GM08714 (cell line): Measurements from ENCODE around the gene SMPD2.
A peak's percentile ranks its signal among the peaks of the same experiment; 100 is the strongest.

Source experiments
- H3K4me3 ChIP-seq: fragments of 200-500 bp; sonication (Bioruptor generic); 2 replicates; pipeline ENCODE4 v1.5.1; 2014; ENCODE audit warnings: mild to moderate bottlenecking, low read length, inconsistent platforms
- ZNF274 ChIP-seq: IDR thresholded peaks from 2 replicates; pipeline ENCODE4 v1.6.1; 2012; ENCODE audit warnings: mild to moderate bottlenecking, low read depth, low read length

Gene SMPD2

DNA sequence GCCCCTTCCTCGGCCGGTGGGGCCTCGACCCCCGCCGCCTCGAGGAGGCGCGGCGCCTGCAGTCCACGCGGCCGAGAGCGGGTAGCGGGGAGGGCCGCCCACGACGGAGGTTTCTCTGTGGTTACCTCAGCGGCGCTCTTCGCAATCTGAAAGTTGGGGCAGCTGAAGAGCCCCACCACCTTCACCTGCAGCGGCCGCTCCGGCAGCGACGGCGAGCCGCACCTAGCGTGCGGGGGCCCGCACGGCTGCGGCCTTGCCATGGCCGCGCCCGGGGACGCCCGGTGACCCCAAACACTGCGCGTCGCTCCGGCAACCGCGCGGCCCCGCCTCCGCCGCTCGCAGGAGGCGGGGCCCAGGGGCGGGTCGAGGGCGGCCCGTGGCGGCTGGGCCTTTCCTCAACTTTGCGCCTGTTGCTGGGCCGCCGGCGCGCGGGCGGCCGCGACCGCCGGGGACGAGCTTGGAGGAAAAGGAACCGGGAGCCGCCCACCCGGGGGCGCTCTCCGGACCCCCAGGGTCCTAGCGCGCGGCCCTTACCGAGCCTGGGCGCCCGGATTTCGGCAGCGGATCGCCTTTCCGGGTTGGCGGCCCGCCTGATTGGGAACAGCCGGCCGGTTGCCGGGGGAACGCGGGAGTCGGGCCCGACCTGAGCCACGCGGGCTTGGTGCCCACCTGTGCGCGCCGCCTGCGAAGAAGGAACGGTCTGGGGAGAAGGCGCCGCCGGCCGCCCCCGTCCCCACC, at the start of gene SMPD2, which contains the start of gene PPIL6:
Gene SMPD2, plus strand, starts transcription at position 394 of the 738 bp plus-strand sequence. CDS start 398 bp downstream, outside the sequence.
Gene PPIL6, minus strand, starts transcription at position 298 of the 738 bp plus-strand sequence. Its CDS starts 38 bp downstream, at position 260.
- no peak for TF ChIP-seq ZNF274
- peak within 1 kb of the TSS; percentile 73 for H3K4me3 ChIP-seq

DNA sequence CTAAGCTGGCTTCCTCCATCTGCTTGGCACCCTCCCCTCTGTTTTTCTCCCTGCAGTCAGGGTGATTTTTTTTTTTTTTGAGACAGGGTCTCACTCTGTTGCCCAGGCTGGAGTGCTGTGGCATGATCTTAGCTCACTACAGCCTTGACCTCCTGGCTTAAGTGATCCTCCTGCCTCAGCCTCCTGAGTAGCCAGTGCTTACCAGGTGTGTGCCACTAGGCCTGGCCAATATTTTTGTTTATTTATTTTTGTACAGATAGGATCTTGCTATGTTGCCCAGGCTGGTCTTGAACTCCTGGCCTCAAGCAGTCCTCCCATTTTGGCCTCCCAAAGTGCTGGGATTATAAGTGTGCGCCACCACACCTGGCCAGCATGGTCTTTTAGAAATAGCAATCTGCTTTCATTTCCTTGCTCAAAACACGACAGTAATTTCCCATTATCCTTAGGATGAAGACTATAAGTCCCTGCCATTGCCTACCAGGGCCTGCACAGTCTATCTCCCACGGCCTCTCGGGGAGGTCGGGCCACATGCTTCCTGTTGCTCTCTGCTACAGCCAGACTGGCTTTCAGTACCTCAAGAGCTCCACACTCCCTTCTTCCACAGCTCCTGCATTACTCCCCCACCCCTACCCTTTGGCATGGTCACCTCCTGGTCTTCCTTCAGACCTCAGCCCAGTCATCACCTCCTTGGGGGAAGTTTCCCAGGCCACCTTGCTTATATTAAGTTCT, 47.2 kb upstream of the SMPD2 start:
- no peak for TF ChIP-seq ZNF274
- no peak overlapping the region for H3K4me3 ChIP-seq

- no peak overlapping the region for H3K4me3 ChIP-seq
- TF ChIP-seq ZNF274: no peak
These were observed 46.6 kb upstream of the SMPD2 start for GRCh38 chr6:109393886-109394281.

DNA sequence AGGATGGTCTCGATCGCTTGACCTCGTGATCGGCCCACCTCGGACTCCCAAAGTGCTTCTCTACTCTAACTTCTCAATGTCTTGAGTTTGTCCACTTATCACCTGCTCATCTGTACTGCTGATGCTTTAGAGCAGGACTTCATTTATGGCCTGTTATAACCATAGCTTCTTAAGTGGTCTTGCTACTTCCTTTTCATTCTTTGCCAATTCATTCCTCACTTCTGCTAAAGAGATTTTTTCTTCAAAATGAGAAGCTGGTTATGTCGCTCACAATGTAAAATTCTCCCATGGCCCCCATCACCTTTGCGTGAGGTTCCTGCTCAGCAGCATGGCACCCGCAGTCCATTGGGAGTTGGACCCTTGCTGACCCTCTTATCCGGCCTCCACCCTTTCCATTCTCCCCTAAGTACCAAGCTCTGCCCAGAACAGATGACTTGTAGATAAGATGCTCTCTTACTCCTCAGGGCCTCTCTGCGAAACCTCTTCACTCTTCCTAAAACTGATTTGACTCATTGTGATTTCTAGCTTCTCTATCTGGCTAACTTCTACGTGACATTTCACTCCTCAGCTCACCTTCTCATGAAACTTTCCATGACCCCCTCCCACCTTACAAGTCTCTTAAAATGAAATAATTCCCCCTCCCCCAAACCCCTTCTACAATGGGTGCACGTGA, 44.3 kb upstream of the SMPD2 start:
- no peak for TF ChIP-seq ZNF274
- no peak overlapping the region for H3K4me3 ChIP-seq

DNA sequence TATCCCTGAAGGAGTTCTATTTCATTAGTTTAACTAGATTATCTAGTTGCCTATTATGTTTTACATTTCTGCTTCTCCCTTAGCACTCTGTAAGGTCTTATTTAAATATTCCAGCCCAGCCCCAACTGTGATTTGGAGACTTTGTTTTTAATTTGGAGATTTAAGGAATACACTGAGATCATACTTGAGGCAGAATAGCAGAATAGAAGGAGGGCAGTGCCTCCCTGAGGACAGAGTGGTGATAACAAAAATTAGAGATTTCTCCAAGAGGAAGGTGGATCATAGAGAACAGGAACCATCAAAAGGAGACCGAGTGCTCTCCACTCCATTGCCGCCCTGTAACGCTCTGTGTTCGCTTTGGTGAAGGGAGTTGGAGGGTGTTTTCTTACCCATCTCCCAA, 43.5 kb upstream of the SMPD2 start:
- no peak overlapping the region for H3K4me3 ChIP-seq

GRCh38 chr6:109406196-109406595, 34.3 kb upstream of the SMPD2 start:
- TF ChIP-seq ZNF274: no peak
- no peak overlapping the region for H3K4me3 ChIP-seq

More for the DNA sequence above, 43.5 kb upstream of the SMPD2 start:
- no peak for TF ChIP-seq ZNF274

DNA sequence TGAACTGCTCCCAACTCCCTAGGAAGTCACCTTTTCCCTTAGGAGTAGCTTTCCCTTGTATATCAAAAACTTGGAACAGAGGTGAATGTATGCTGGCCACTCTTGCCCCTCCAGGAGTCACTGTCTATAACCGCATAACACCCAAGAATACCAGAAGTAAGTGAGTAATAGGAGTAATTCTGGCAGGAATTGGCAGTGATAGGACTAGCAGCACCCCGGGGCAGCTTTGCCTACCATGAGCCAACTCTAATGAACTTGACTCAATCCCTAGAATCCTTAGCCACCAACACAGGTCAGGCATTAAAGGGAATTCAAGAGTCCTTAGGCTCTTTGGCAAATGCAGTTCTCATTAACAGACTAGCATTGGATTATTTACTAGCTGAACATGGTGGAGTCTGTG, 29.5 kb upstream of the SMPD2 start:
- TF ChIP-seq ZNF274: no peak
- H3K4me3 ChIP-seq: no peak overlapping the region

GRCh38 chr6:109417646-109418045, 22.9 kb upstream of the SMPD2 start:
- no peak for TF ChIP-seq ZNF274
- no peak overlapping the region for H3K4me3 ChIP-seq

DNA sequence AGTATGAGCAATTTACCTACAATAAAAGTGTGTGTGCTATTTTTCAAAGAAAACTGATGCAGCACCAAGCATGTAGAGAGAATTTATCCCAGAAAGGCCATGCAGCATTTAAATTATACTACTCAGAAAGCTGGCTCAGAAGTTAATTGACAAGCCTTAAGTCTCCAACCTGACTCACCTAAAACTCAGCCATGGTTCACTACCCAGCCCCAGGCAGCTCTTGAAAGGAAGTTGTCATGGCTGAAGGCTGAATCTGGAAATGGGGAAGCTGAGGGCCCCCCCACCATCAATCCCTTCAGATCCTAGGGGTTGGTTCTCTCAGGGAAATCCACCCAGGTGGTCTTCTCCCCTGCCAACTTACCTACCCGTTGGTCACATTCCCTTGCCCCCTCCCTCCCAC, 19.8 kb upstream of the SMPD2 start:
- H3K4me3 ChIP-seq: no peak overlapping the region
- TF ChIP-seq ZNF274: no peak

DNA sequence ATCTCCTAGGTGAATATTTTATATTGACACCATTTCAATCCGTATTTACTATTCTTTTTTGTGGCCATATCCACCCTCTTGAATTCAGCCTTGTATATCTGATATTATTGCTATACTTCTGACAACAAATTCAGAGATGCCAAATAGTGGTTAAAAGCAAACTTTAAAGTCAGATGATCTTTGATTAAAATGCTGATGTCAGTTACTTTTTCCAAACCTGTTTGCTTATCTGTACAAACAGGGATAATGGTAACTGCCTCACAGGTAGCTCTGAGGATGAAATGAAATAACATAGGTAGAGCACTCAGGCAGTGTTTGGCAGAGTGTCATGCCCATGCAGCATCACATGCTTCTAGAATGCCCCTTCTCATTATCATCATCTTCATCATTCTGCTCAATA, 19.3 kb upstream of the SMPD2 start:
- no peak for TF ChIP-seq ZNF274
- no peak overlapping the region for H3K4me3 ChIP-seq

DNA sequence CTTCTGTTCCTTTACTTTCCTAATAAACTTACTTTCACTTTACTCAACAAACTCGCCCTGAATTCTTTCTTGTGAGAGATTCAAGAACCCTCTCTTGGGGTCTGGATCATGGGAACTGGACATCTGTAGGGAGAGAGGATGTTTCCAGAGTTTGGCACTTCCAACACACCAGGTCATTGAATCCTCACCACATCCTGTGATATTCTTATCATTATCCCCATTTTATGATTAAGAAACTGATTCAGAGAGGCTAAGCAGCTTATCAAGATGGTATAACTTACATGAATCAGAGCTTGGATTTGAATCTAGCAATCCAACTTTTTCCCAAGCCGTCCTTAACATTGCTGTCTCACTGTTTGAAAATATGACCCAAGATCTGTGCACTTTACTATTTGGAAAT, 15.6 kb upstream of the SMPD2 start:
- TF ChIP-seq ZNF274: no peak
- H3K4me3 ChIP-seq: no peak overlapping the region

GRCh38 chr6:109428889-109429477, 11.5 kb upstream of the SMPD2 start:
- no peak overlapping the region for H3K4me3 ChIP-seq
- no peak for TF ChIP-seq ZNF274

DNA sequence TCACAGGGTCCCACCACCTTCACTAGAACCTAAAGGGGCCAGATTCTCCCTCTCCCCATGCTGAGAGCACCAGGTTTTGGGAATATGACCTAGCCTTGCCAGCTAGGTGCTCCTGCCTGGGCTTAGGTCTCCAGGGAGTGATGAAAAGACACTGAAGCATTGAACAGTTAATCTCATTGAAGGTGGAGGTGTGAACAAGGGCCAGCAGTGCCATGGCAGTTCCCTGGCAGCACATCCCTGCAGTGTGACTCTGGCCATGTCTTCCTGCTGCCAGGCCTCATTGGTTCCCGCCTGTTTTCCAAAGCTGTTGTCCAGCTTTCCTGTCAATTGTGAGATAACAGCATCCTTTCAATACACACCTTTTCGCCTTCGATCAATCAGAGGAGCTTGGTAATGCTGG, 11.0 kb upstream of the SMPD2 start:
- H3K4me3 ChIP-seq: no peak overlapping the region
- TF ChIP-seq ZNF274: no peak

DNA sequence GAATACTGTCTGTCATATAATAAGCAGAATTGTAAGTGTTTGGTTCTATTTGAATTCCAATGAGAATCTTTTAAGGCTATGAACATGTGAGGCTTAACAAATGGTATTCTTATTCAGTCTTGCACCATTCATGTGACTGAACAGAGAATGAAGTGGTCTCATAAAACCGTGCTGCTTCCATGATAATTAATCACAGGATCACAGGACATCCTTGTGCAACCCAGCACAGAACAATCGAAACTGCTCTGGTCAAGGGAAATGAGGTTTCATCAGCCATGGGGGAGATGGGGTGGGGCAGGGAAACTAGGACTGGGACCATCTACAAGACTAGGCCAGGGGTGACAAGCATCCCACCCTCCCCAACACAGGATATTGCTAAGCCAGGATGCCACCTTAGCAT, 6.1 kb upstream of the SMPD2 start:
- no peak for TF ChIP-seq ZNF274
- H3K4me3 ChIP-seq: no peak overlapping the region
